Activated naive CD8-positive, alpha-beta T cell treated with anti-CD3 and anti-CD28 coated beads, Interleukin-2, amount 10 ng/mL, durations not matched to agents 7 days and 5 days (primary cell): ENCODE results near the gene MYL12A. TPM values are rescaled to one million over a fixed set of nuclear protein-coding genes. Genes with fewer than 3 reads are reported as not detected.
"Not testable (repeated sequence)": the region's sequence is repeated elsewhere in the genome, so short reads cannot be mapped to it uniquely, and the experiment has no call there.

ENCODE experiments used
- ATAC-seq: fragments of 150-1000 bp; cut with Tn5 transposase; one replicate; pipeline ENCODE4 v1.10.0; 2021; ENCODE audit warnings: low read depth, moderate library complexity
- POLR2A ChIA-PET: fragments of 350-600 bp; sonication (Branson Sonifier 250); formaldehyde crosslinking; loops from one replicate; lab custom pipeline; 2021; ENCODE audit warnings: antibody characterized with exemption; lab: Charles Lee
- DNase-seq: peaks from one replicate; pipeline ENCODE4 v3.0.0; 2021
- H3K27ac Mint-ChIP-seq: one replicate; pipeline ENCODE4 v1.8.0; 2022; ENCODE audit warnings: mild to moderate bottlenecking, mixed read lengths
- H3K27me3 Mint-ChIP-seq: one replicate; pipeline ENCODE4 v1.8.0; 2022; ENCODE audit warnings: mild to moderate bottlenecking, moderate library complexity, mixed read lengths
- H3K36me3 Mint-ChIP-seq: one replicate; pipeline ENCODE4 v1.8.0; 2021; ENCODE audit warnings: mild to moderate bottlenecking, mixed read lengths
- H3K4me1 Mint-ChIP-seq: one replicate; pipeline ENCODE4 v1.8.0; 2021; ENCODE audit warnings: mixed read lengths
- H3K4me3 Mint-ChIP-seq: one replicate; pipeline ENCODE4 v1.8.0; 2022; ENCODE audit warnings: mild to moderate bottlenecking, moderate library complexity, mixed read lengths
- H3K9me3 Mint-ChIP-seq: one replicate; pipeline ENCODE4 v1.8.0; 2021; ENCODE audit warnings: mixed read lengths
- total RNA-seq, 2 experiments: library from RNA; stranded (reverse); gene quantifications; one replicate each; pipeline ENCODE4 v1.2.3, GENCODE V29; 2021

MYL12A gene
- total RNA-seq, 2 experiments from 2014 or later = 843 to 864 TPM

GRCh38 chr18:3265564-3266033 is 18.0 kb downstream of the MYL12A start:
- POLR2A ChIA-PET = no interaction called here

DNA sequence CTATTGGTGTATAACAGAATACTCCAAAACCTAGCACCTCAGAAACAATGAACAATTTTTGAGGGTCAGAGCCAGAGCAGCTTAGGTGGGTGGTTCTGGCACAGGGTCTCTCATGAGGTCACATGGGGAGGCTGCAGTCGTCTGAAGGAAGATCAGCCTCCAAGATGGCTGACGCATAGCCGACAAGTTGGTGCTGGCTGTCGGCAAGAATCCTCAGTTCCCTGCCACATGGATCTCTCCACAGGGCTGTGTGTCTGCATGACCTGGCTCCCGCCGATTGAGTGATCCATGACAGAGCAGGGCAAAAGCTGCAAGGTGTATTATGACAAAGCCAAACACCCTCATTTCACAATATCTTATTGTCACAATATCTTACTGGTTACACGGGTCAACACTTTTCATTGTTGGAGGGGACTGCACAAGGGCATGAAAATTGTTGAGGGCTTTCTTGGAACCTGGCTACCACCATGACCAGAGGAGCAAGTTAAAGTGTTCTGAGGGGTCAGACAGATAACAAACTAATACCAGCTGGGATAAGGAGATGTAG is 18.5 kb downstream of the MYL12A start:
- ATAC-seq (no peak), DNase-seq (no peak)
- H3K4me1 Mint-ChIP-seq = peaks cover 56% of the 10 kb centered on the region
- no peak overlapping the region for H3K27ac Mint-ChIP-seq
- no peaks in the 10 kb centered on the region for H3K9me3 Mint-ChIP-seq
- H3K27me3 Mint-ChIP-seq = no peaks in the 10 kb centered on the region
- H3K36me3 Mint-ChIP-seq = peaks cover 21% of the 10 kb centered on the region
- POLR2A ChIA-PET = no interaction called here
- peak overlapping the region; percentile 8 for H3K4me3 Mint-ChIP-seq

More at GRCh38 chr18:3265564-3266033, 18.0 kb downstream of the MYL12A start:
- Mint-ChIP-seq H3K27ac (no peak overlapping the region), H3K4me3 (peak overlapping the region; percentile 47), H3K27me3 (no peaks in the 10 kb centered on the region), H3K9me3 (no peaks in the 10 kb centered on the region), H3K4me1 (peaks cover 58% of the 10 kb centered on the region), H3K36me3 (peaks cover 23% of the 10 kb centered on the region)
- ATAC-seq = no peak
- DNase-seq = no peak

DNA sequence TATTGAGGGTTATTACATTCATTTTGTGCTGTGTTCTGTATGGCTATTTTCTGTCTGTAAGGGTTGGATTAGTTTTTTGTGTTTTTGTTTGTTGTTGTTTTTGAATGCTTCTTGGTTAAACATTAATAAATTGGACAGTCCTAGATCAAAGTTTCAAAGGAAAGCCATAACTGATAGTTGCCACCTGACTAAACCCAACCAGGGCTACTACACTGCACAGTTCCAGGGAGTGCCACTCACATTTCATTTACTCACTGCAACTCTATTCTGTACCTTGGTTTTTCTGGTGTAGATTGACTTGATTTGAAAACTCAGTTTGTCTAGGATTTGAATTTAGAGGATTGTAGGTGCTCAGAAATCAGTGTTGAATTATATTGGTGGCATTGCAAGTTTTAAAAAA is 20.7 kb downstream of the MYL12A start:
- H3K27ac Mint-ChIP-seq = no peak overlapping the region
- no peak for ATAC-seq

DNA sequence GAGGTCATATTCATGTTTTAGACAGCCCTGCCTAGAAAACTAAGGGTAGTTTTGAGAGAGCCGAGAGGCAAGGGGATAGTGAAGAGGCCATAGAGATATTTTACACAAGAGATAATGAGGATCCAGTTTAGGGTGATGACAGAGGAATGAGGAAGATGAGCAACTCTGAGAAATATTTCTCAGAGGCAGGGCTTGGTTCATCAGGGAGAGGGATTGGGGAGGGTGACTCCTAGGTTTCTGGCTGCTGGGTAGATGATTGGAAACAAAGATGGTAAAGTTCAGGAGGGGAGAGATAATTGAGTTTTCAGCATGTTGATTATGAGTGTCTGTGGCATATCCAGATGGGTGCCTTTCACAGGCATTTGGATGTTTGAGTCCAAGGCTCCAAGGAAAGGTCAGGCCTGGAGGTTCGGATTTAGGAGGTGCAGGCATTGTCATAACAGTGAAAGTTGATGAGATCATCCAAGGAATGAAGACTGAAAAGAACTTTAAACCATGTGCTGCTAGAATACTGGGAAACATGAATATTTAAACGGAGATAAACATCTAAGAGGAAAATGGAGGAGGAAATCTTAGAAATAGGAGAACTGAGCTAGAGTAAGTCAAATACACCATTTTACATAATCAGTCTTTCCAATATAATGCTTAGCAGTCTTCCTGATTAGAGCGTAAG is 21.8 kb downstream of the MYL12A start:
- DNase-seq (no peak), ATAC-seq (no peak)
- POLR2A ChIA-PET = no interaction called here
- no peaks in the 10 kb centered on the region for H3K27me3 Mint-ChIP-seq
- peaks cover 55% of the 10 kb centered on the region for H3K4me1 Mint-ChIP-seq
- no peaks in the 10 kb centered on the region for H3K9me3 Mint-ChIP-seq
- peak overlapping the region; percentile 17 for H3K4me3 Mint-ChIP-seq
- peaks cover 15% of the 10 kb centered on the region for H3K36me3 Mint-ChIP-seq
- no peak overlapping the region for H3K27ac Mint-ChIP-seq

More for the DNA sequence above, 20.7 kb downstream of the MYL12A start:
- POLR2A ChIA-PET = no interaction called here
- Mint-ChIP-seq H3K4me3 (no peak overlapping the region), H3K36me3 (peaks cover 17% of the 10 kb centered on the region), H3K27me3 (no peaks in the 10 kb centered on the region), H3K9me3 (no peaks in the 10 kb centered on the region), H3K4me1 (peaks cover 61% of the 10 kb centered on the region)
- DNase-seq = no peak

DNA sequence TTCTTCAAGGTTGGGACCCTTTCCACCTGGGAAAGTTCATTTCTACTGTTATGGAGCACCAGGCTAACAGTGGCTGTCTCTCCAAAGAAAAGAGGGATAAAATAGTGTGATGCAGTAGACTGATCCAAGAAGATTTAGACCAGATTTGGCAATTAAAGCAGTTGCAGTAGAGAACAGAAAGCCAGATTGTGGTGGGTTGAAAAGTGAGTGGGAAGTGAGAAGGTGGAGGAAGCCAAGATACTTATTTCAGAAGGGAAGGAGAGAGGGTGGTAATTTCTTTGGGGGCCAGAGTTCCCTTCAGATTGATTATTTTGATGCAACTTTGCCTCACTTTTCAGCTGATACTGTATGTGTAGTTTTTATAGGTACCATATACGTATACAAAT is 22.3 kb downstream of the MYL12A start:
- Mint-ChIP-seq H3K4me3 (no peak overlapping the region), H3K27ac (no peak overlapping the region), H3K27me3 (no peaks in the 10 kb centered on the region), H3K36me3 (peaks cover 13% of the 10 kb centered on the region), H3K9me3 (no peaks in the 10 kb centered on the region), H3K4me1 (peaks cover 49% of the 10 kb centered on the region)
- ATAC-seq (no peak), DNase-seq (no peak)
- POLR2A ChIA-PET = no interaction called here

GRCh38 chr18:3273042-3273441 is 25.4 kb downstream of the MYL12A start:
- H3K4me3 Mint-ChIP-seq = no peak overlapping the region
- no peaks in the 10 kb centered on the region for H3K9me3 Mint-ChIP-seq
- no peaks in the 10 kb centered on the region for H3K27me3 Mint-ChIP-seq
- DNase-seq (no peak), ATAC-seq (no peak)
- no peak overlapping the region for H3K27ac Mint-ChIP-seq
- POLR2A ChIA-PET = no interaction called here
- peaks cover 27% of the 10 kb centered on the region for H3K4me1 Mint-ChIP-seq
- H3K36me3 Mint-ChIP-seq = peaks cover 19% of the 10 kb centered on the region

DNA sequence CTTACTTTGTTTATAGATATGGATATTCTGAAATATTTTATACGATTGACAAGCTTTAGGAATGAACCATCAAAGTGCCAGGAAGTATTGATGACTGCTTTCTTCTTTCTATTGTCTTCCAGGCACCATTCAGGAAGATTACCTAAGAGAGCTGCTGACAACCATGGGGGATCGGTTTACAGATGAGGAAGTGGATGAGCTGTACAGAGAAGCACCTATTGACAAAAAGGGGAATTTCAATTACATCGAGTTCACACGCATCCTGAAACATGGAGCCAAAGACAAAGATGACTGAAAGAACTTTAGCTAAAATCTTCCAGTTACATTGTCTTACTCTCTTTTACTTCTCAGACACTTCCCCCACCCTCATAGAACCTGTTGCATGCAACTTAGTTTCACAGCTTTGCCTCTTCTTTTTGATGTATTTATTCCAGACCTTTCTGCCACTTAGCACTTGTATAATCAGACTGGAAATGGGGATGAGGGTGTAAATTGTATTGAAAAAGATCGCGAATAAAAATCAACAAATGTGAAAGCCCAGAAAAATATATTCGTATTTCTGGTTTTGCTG is 30.1 kb downstream of the MYL12A start:
- POLR2A ChIA-PET, H3K9me3 Mint-ChIP-seq, ATAC-seq, H3K4me1 Mint-ChIP-seq, H3K27me3 Mint-ChIP-seq, H3K4me3 Mint-ChIP-seq, DNase-seq, H3K27ac Mint-ChIP-seq: not testable (repeated sequence)
- H3K36me3 Mint-ChIP-seq = peaks cover 21% of the 10 kb centered on the region

GRCh38 chr18:3279201-3280185 is 31.9 kb downstream of the MYL12A start:
- H3K27me3 Mint-ChIP-seq = no peaks in the 10 kb centered on the region
- H3K9me3 Mint-ChIP-seq = no peaks in the 10 kb centered on the region
- H3K4me1 Mint-ChIP-seq = peaks cover 1% of the 10 kb centered on the region
- peak overlapping the region; percentile 49 for H3K27ac Mint-ChIP-seq
- ATAC-seq (no peak), DNase-seq (no peak)
- POLR2A ChIA-PET = interaction anchor here (1.2 kb wide), 1 partner anchor 175 kb away, joined by 3 read pairs; no protein-coding TSS in a partner anchor
- H3K4me3 Mint-ChIP-seq = no peak overlapping the region
- H3K36me3 Mint-ChIP-seq = peaks cover 21% of the 10 kb centered on the region

DNA sequence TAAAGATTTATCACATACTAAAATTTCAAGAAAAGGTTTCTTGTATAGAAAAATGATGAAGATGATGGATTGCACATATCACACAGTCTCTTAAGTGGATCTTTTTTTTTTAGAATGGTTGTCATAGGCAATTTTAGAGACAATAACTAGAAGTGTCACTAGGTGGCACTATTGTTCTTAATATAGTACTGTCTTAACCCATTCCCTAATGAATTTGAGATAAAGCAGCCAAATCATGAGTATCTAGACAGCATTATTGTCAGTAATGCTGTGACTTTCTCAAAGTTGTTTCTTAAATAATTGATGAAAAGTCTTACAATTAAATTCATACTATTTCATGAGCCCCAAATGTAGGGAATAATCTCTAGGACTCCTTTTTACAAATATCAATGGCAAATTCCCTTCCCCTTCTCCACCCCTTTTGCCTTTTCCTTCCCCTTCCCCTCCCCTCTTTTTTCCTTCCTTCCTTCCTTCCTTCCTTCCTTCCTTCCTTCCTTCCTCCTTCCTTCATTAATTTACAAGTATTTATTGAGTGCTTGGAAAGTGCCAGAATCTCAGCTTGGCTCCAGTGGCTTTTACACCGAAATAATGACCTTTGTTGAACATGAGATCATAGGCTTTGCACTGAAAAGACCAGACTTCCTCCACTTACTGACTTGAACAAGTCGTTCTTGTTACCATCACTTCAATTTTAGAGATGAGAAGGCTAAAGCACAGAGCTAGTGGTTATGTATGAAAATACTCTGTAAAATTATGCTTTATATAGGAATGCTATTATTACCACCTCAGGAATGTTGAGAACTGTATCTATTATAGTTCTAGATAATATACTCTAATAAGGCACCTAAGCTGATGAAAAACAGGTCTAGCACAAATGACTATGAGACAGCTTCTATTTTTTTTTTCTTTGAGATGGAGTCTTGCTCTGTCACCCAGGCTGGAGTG is 34.1 kb downstream of the MYL12A start:
- H3K27ac Mint-ChIP-seq = no peak overlapping the region
- POLR2A ChIA-PET = interaction anchor here (1.0 kb wide), 1 partner anchor 385 kb away, joined by 3 read pairs; no protein-coding TSS in a partner anchor
- H3K9me3 Mint-ChIP-seq = no peaks in the 10 kb centered on the region
- H3K4me1 Mint-ChIP-seq = peaks cover 1% of the 10 kb centered on the region
- no peak overlapping the region for H3K4me3 Mint-ChIP-seq
- H3K36me3 Mint-ChIP-seq = peaks cover 17% of the 10 kb centered on the region
- H3K27me3 Mint-ChIP-seq = no peaks in the 10 kb centered on the region
- ATAC-seq (peak; percentile 84), DNase-seq (no peak)

- Mint-ChIP-seq H3K27me3 (no peaks in the 10 kb centered on the region), H3K36me3 (peaks cover 8% of the 10 kb centered on the region), H3K4me3 (no peak overlapping the region), H3K4me1 (peaks cover 1% of the 10 kb centered on the region), H3K27ac (no peak overlapping the region), H3K9me3 (no peaks in the 10 kb centered on the region)
- DNase-seq (no peak), ATAC-seq (no peak)
- POLR2A ChIA-PET = no interaction called here
These were observed 35.8 kb downstream of the MYL12A start for GRCh38 chr18:3283253-3283863.

DNA sequence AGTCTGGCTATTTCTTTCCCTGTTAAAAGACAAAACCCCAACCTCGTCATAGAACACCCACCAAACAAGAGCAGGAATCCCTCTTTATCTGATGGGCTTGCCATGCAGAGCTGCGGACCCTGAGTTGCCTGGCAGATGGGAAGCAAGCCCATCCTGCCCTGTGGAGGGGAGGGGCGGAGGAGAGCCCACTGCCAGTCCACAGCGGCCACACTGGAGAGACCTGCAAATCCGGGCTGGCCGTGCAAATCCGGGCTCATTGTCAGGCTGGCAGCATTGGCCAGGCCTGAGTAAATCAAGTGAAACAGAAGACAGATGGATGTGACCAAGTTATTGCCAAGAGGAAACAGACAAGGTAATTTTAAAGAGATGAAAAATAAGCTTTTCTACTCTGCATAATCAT is 36.3 kb downstream of the MYL12A start:
- no peaks in the 10 kb centered on the region for H3K27me3 Mint-ChIP-seq
- ATAC-seq (no peak), DNase-seq (no peak)
- no peaks in the 10 kb centered on the region for H3K9me3 Mint-ChIP-seq
- POLR2A ChIA-PET = no interaction called here
- peaks cover 8% of the 10 kb centered on the region for H3K36me3 Mint-ChIP-seq
- peaks cover 1% of the 10 kb centered on the region for H3K4me1 Mint-ChIP-seq
- no peak overlapping the region for H3K4me3 Mint-ChIP-seq
- H3K27ac Mint-ChIP-seq = no peak overlapping the region

GRCh38 chr18:3284501-3284900 is 36.9 kb downstream of the MYL12A start:
- no peak overlapping the region for H3K4me3 Mint-ChIP-seq
- H3K4me1 Mint-ChIP-seq = peaks cover 1% of the 10 kb centered on the region
- peaks cover 2% of the 10 kb centered on the region for H3K36me3 Mint-ChIP-seq
- POLR2A ChIA-PET = no interaction called here
- no peak for ATAC-seq
- no peaks in the 10 kb centered on the region for H3K27me3 Mint-ChIP-seq
- no peak overlapping the region for H3K27ac Mint-ChIP-seq
- H3K9me3 Mint-ChIP-seq = no peaks in the 10 kb centered on the region
- no peak for DNase-seq
